K562 (cell line): ENCODE data around the gene PLAC1.

Experiments used
- BRCA1 ChIP-seq, 2 experiments: fragments of 450-650 bp in 1 of 2; sonication (generic) in 1 of 2; formaldehyde crosslinking in 1 of 2; IDR thresholded peaks; 2 replicates each; pipeline versions ENCODE4 v1.5.0 to v1.6.1; 2017 to 2020; ENCODE audit warnings: mild to moderate bottlenecking in 1 of 2, missing genetic modification reagents in 1 of 2
- CEBPB ChIP-seq: fragments of 450-650 bp; IDR thresholded peaks from 2 replicates; pipeline ENCODE4 v1.6.1; 2016; ENCODE audit warnings: missing genetic modification characterization, missing compliant biosample characterization
- CREB1 ChIP-seq, 2 experiments: sonication (generic) in 1 of 2; formaldehyde crosslinking in 1 of 2; IDR thresholded peaks; 2 replicates each; pipeline versions ENCODE4 v1.6.1 to v1.8.0; 2012 to 2022; ENCODE audit warnings: inconsistent platforms in 1 of 2, mild to moderate bottlenecking in 1 of 2, missing genetic modification reagents in 1 of 2, moderate library complexity in 1 of 2
- CTCF ChIP-seq, 3 experiments: IDR thresholded peaks in 2 of 3; conservative IDR thresholded peaks in 1 of 3; 2 replicates each; pipeline ENCODE4 v1.5.1; 2011 to 2012; ENCODE audit warnings: low read length in 3 of 3, mild to moderate bottlenecking in 3 of 3, control low read depth in 2 of 3, improper control_type of control experiment in 1 of 3, inconsistent platforms in 1 of 3, low read depth in 1 of 3, mixed read lengths in 1 of 3, moderate library complexity in 1 of 3; ENCODE audit not compliant: insufficient read depth in 2 of 3
- SIX5 ChIP-seq, 2 experiments: IDR thresholded peaks; 2 replicates each; pipeline ENCODE4 v1.6.1; 2011; ENCODE audit warnings: low read length in 2 of 2, borderline replicate concordance in 1 of 2, low read depth in 1 of 2, mild to moderate bottlenecking in 1 of 2, moderate library complexity in 1 of 2; ENCODE audit not compliant: insufficient read depth in 1 of 2
- WHSC1 ChIP-seq: IDR thresholded peaks from one replicate; pipeline ENCODE4 v1.6.1; 2012; ENCODE audit warnings: low read length, control low read depth, inconsistent platforms
- ZNF143 ChIP-seq: sonication (generic); formaldehyde crosslinking; IDR thresholded peaks from 2 replicates; pipeline ENCODE4 v1.9.0; 2022; ENCODE audit warnings: mild to moderate bottlenecking, missing genetic modification reagents
- ZNF507 ChIP-seq: conservative IDR thresholded peaks from 2 replicates; pipeline ENCODE4 v1.6.1; 2017; ENCODE audit warnings: missing genetic modification characterization, missing compliant biosample characterization
- ZNF512 ChIP-seq: IDR thresholded peaks from 2 replicates; pipeline ENCODE4 v1.6.1; 2016; ENCODE audit warnings: missing genetic modification characterization, missing compliant biosample characterization
- TF ChIP-seq, protein P1 (sequence below): sonication (generic); formaldehyde crosslinking; IDR thresholded peaks from 2 replicates; pipeline ENCODE4 v1.5.0; 2020; ENCODE audit warnings: missing genetic modification reagents

DNA sequence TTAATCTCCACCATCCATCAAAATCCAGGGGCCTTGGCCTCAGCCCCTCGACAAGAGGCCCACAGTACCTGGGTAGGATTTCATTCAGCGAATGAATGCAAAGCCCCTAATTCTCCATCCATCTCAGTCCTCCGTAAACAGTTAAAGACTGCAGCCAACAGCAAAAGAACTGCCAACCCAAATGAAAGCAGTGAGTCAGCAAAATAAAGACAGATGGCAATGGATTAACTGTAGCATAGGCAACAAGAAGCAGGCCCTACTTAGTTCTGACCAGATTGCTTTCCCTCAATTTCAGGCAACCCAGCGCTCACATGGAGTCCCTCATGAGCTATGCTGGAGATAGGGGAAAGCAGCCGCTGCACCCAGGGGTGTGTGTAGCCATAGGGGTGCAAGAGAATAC is 21.4 kb downstream of the PLAC1 start:
- TF ChIP-seq ZNF507 (tag) (no peak), WHSC1 (no peak), CTCF (IDR thresholded peaks at IDR 0.05 in 2 of 3, conservative IDR thresholded peaks at IDR 0.05 in 1 of 3; ENCODE audit: insufficient read depth in 2 of 3, low read depth in 1 of 3, low read length in 3 of 3) (no peak), SIX5 (IDR thresholded peaks at IDR 0.05; ENCODE audit: borderline replicate concordance in 1 of 2, insufficient read depth in 1 of 2, low read depth in 1 of 2, low read length in 2 of 2) (no peak), CREB1 (IDR thresholded peaks at IDR 0.05) (no peak), CREB1 (CRISPR knock-in tag; IDR thresholded peaks at IDR 0.05) (no peak), BRCA1 (IDR thresholded peaks at IDR 0.05) (no peak), BRCA1 (CRISPR knock-in tag; IDR thresholded peaks at IDR 0.05) (no peak), ZNF143 (CRISPR knock-in tag) (no peak), CEBPB (tag) (no peak), ZNF512 (tag) (no peak)
- TF ChIP-seq, protein P1, sequence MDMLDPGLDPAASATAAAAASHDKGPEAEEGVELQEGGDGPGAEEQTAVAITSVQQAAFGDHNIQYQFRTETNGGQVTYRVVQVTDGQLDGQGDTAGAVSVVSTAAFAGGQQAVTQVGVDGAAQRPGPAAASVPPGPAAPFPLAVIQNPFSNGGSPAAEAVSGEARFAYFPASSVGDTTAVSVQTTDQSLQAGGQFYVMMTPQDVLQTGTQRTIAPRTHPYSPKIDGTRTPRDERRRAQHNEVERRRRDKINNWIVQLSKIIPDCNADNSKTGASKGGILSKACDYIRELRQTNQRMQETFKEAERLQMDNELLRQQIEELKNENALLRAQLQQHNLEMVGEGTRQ = no peak
